Skeletal muscle tissue (tissue), 4 donors: ENCODE measurements around the gene CNDP1. TPM values are rescaled to one million over a fixed set of nuclear protein-coding genes. Genes with fewer than 3 reads are reported as not detected.

Experiments
- H3K27ac ChIP-seq: one replicate; pipeline ENCODE4 v1.7.0; 2013; ENCODE audit warnings: mild to moderate bottlenecking, low read depth, low read length, inconsistent platforms
- H3K27me3 ChIP-seq, 3 donors: one replicate each; pipeline ENCODE4 v1.7.0; 2013; ENCODE audit warnings: low read length in 3 of 3; ENCODE audit not compliant: control insufficient read depth in 3 of 3, insufficient read depth in 3 of 3
- H3K36me3 ChIP-seq, 3 donors: one replicate each; pipeline ENCODE4 v1.7.0; 2013; ENCODE audit warnings: low read length in 3 of 3; ENCODE audit not compliant: control insufficient read depth in 3 of 3, insufficient read depth in 3 of 3
- H3K4me1 ChIP-seq, 3 donors: one replicate each; pipeline ENCODE4 v1.7.0; 2013; ENCODE audit warnings: low read length in 3 of 3, mild to moderate bottlenecking in 3 of 3; ENCODE audit not compliant: control insufficient read depth in 3 of 3, insufficient read depth in 3 of 3
- H3K4me3 ChIP-seq, 3 donors: one replicate each; pipeline ENCODE4 v1.7.0; 2013; ENCODE audit warnings: low read length in 3 of 3
- H3K9ac ChIP-seq, 3 donors: one replicate each; pipeline ENCODE4 v1.7.0; 2013; ENCODE audit warnings: low read length in 3 of 3, mild to moderate bottlenecking in 3 of 3, moderate library complexity in 2 of 3, low read depth in 1 of 3
- H3K9me3 ChIP-seq, 3 donors: one replicate each; pipeline ENCODE4 v1.7.0; 2013; ENCODE audit warnings: low read length in 3 of 3; ENCODE audit not compliant: control insufficient read depth in 3 of 3
- total RNA-seq: library from RNA; depleted of rRNA; stranded (reverse); fragments of >200 nt; gene quantifications from one replicate; pipeline ENCODE4 v1.2.3, GENCODE V29; 2014
- donor health status: Osteomylitis.

The CNDP1 gene
- total RNA-seq, 1 donor from 2014 or later: not detected

DNA sequence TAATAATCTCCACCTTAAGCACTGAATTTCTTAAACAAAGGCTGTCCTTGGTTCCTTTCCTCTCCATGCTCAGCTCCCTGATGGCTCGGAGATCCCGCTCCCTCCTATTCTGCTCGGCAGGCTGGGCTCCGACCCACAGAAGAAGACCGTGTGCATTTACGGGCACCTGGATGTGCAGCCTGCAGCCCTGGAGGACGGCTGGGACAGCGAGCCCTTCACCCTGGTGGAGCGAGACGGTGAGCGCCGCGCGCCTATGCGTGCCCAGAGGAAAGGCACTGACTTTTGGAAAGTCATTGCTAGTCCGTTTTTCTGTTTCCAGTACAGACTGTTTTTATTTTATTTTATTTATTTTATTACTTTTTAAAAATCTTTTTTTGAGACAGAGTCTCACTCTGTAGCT lies 28.5 kb upstream of the CNDP1 start:
- Histone ChIP-seq H3K4me3 (no peak overlapping the region), H3K27ac (no peak overlapping the region), H3K4me1 (peaks cover 0 to 3% (median 3%) of the 10 kb centered on the region in 3 donors), H3K27me3 (no peaks in the 10 kb centered on the region), H3K9me3 (no peaks in the 10 kb centered on the region), H3K36me3 (peaks cover 50 to 65% (median 52%) of the 10 kb centered on the region in 3 donors), H3K9ac (no peak overlapping the region)

DNA sequence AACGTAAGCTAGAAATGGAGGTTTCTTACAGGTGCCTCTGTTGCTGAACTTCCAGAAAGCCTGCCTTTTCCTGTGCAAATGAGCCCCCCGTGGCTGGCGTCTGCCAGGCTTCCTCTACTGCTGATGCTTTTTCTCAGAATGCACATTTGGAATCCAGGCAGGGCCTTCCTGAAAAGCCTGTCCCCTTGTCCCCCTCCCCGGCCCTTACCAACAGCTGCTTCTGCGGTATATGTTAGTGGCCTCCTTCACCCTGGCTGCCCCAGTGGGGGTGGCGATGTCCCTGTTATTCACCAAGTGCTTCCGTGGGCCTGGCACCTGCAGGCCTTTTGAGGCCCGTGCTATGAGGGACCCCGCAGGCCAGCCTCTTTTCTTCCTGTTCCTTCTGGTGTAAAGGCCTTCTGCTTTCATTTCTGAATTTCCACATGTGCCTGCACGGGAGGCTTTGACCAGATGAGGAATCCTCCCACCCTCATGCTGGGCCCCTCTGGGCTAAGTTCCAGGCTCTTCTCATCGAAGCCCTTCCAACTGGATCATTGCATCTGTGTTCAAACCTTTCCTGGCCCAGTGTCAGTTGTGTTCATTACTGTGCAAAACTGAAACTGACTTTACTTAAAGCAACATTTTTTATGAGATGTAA lies 27.7 kb upstream of the CNDP1 start:
- H3K27me3 ChIP-seq: no peaks in the 10 kb centered on the region
- H3K9ac ChIP-seq: no peak overlapping the region
- H3K4me1 ChIP-seq: peaks cover 0 to 3% (median 3%) of the 10 kb centered on the region in 3 donors
- no peak overlapping the region for H3K27ac ChIP-seq
- H3K9me3 ChIP-seq: no peaks in the 10 kb centered on the region
- peaks cover 44 to 64% (median 56%) of the 10 kb centered on the region in 3 donors for H3K36me3 ChIP-seq
- no peak overlapping the region for H3K4me3 ChIP-seq

DNA sequence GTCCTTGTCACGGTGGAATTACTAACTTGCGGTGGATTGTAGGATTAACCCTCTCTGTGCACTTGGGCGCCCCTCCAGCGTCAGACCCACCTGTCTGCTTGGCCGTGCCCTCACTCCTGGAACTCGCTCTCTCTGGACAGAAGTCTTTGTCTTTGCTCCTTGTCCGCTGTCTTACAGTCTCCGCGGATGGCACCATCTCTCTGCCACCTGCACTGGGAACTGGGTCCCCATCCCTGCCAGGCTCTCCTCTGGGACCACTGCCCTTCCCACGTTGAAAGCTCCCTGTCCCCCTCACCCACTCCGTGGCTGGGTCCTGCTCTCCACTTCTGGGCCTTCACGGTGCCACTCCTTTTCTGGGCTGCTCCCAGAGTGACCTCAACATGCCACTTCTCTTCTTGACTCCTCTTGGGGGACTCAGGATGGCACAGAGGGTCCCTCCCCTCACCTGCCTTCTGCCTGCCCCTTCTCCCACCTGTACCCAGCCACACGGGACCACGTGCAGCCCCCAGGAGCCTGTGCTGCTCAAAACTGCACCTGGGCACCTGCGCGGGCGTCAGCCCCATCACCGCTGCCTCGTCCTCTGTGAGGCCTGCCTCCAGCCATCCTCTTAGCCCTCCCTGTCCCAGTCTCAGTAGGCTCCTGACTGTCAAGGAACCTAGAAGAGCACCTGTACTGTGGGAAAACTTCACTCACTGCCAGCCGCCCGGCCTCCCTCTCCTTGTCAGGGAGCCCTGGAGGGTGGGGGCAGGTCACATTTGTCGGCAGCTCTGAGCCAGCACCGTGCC lies 27.0 kb upstream of the CNDP1 start:
- Histone ChIP-seq H3K27me3 (no peaks in the 10 kb centered on the region), H3K36me3 (peaks cover 42 to 68% (median 60%) of the 10 kb centered on the region in 3 donors), H3K4me3 (no peak overlapping the region), H3K9me3 (no peaks in the 10 kb centered on the region), H3K9ac (no peak overlapping the region), H3K27ac (no peak overlapping the region), H3K4me1 (peaks cover 0 to 3% (median 3%) of the 10 kb centered on the region in 3 donors)

DNA sequence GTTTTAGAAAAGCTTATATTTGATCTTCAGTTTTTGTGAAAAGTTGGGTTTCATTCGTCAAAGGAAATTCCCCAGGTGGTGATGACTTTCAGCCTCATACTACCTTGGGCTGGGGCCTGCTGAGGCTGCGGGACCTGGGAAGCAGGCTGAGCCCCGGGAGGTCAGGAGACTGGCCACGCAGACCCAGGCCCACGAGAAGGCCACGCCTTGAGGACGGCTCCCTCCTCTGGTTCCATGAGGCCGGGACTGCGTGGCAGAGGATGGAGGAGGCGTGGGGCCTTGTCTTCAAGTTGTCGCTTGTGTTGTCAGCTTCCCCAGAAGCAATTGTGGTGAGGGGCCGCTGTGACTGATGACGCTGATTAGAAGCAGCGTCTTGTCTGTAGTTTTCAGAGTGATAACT lies 26.4 kb upstream of the CNDP1 start:
- peaks cover 0 to 3% (median 3%) of the 10 kb centered on the region in 3 donors for H3K4me1 ChIP-seq
- H3K4me3 ChIP-seq: no peak overlapping the region
- H3K36me3 ChIP-seq: peaks cover 41 to 69% (median 63%) of the 10 kb centered on the region in 3 donors

DNA sequence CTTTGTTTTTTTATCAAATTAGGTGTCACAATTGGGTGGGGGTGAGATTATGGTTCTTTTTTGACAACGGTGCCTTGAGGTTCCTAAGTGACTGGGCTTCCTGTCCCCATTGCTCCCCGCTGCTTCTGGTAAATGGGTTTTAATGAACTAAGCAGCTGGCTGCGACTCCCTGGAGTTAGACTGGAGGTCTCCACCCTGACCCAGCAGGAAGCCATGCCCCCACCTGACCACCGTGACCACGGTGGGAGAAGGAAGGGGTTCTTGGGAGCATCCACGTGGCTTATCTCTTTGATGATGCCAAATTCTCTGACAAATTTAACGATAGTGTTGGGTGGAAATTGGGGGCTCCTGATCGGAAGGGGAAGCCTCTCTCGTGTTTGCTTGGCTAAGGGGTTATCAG lies 25.9 kb upstream of the CNDP1 start:
- Histone ChIP-seq H3K27me3 (no peaks in the 10 kb centered on the region), H3K4me3 (no peak overlapping the region), H3K27ac (no peak overlapping the region), H3K4me1 (peaks cover 0 to 3% (median 3%) of the 10 kb centered on the region in 3 donors), H3K9me3 (no peaks in the 10 kb centered on the region), H3K9ac (no peak overlapping the region), H3K36me3 (peaks cover 42 to 71% (median 63%) of the 10 kb centered on the region in 3 donors)

More for the DNA sequence above, 26.4 kb upstream of the CNDP1 start:
- no peak overlapping the region for H3K27ac ChIP-seq
- H3K9ac ChIP-seq: no peak overlapping the region
- no peaks in the 10 kb centered on the region for H3K9me3 ChIP-seq
- no peaks in the 10 kb centered on the region for H3K27me3 ChIP-seq

DNA sequence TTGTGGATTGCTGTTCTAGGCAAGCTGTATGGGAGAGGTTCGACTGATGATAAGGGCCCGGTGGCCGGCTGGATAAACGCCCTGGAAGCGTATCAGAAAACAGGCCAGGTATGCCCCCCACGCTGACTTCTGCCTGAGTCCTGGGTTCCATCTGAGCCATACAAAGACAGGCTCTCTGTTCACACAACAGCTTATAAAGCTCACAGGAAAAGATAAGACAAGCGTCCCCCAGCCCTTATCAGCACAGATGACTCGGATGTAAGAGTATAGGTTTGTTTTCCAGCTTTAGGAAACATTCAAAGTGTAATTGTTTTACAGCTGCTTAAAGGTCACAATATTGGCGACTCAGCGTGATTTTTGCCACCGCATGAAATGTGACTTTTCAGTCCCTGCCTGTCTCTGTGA lies 25.5 kb upstream of the CNDP1 start:
- Histone ChIP-seq H3K27me3 (no peaks in the 10 kb centered on the region), H3K9me3 (no peaks in the 10 kb centered on the region), H3K4me3 (no peak overlapping the region), H3K36me3 (peaks cover 44 to 73% (median 65%) of the 10 kb centered on the region in 3 donors), H3K27ac (no peak overlapping the region), H3K4me1 (peaks cover 0 to 3% (median 3%) of the 10 kb centered on the region in 3 donors), H3K9ac (no peak overlapping the region)

DNA sequence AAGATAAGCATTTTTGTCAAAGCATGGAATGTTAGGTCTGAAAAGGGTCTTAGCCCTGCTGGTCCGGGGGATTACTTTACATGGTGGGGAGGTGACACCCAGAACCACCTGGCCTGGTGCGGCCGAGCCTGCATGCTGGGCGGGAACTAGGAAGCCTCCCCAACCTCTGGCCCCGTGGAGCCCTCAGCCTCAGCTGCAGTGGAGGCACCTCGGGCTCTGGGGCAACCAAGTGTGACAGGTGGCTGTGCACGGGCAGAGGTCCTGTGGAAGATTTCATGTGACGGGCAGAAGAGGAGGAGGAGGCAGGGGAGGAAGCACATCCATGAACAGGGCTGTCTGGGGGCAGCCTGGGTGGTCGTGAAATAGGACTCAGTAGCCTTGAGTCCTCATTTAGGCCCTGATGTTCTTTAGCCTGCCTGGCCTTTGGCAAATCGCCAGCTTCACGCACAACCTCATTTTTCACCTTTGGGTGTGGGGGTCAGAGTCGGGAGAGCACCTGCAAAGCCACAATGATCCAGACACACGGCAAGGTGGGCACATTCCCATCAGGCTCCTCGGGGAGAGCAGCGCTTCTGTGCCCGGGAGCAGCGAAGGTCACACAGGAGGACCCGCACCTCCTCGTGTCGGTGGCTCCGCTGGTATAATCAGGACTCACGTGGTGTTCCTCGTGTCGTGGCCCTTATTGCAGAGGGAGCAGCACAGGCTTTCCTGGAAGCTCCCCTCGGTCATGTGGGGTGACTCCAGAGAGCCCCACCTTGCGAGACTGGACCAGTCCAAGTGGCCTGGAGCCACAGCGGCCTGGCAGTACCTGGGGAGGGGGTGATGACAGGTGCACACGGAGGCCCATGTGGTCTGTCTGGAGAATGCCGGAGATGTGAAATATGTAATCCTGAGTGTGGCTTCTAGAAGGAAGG lies 24.2 kb upstream of the CNDP1 start:
- no peak overlapping the region for H3K9ac ChIP-seq
- H3K36me3 ChIP-seq: peaks cover 43 to 70% (median 66%) of the 10 kb centered on the region in 3 donors
- no peaks in the 10 kb centered on the region for H3K9me3 ChIP-seq
- H3K4me3 ChIP-seq: no peak overlapping the region
- no peak overlapping the region for H3K27ac ChIP-seq
- H3K4me1 ChIP-seq: peaks cover 0 to 3% (median 3%) of the 10 kb centered on the region in 3 donors
- no peaks in the 10 kb centered on the region for H3K27me3 ChIP-seq

DNA sequence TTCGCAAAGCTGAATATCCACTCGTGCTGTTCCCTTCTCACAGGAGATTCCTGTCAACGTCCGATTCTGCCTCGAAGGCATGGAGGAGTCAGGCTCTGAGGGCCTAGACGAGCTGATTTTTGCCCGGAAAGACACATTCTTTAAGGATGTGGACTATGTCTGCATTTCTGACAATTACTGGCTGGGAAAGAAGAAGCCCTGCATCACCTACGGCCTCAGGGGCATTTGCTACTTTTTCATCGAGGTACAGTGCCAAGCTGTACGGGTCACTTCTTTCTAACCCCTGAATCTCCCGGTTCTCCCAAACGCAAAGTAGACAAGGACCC lies 23.6 kb upstream of the CNDP1 start:
- no peak overlapping the region for H3K27ac ChIP-seq
- no peak overlapping the region for H3K4me3 ChIP-seq
- no peak overlapping the region for H3K9ac ChIP-seq
- H3K9me3 ChIP-seq: no peaks in the 10 kb centered on the region
- peaks cover 0 to 3% (median 3%) of the 10 kb centered on the region in 3 donors for H3K4me1 ChIP-seq
- no peaks in the 10 kb centered on the region for H3K27me3 ChIP-seq
- peaks cover 45 to 72% (median 70%) of the 10 kb centered on the region in 3 donors for H3K36me3 ChIP-seq

DNA sequence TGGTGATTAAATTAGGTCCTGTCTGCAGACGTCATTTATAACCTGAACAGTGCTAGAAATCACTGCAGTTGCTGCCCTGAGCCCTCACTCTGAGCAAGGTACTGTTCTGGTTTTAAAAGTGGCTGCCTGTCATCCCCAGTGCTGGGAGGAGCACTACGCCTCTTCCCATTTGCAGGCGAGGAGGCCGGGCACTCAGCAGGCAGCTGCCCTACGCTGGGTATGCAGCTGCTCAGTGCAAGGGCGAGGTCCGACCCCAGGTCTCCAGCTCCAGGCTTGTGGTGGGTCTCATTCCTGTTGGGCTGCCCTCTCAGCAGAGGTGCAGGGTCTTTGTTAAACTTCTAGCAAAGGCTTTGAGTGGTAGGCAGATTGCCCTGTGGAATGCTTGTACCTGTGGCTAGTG lies 22.5 kb upstream of the CNDP1 start:
- Histone ChIP-seq H3K4me3 (no peak overlapping the region), H3K27ac (no peak overlapping the region), H3K4me1 (peaks cover 0 to 3% (median under 1%) of the 10 kb centered on the region in 3 donors), H3K9me3 (no peaks in the 10 kb centered on the region), H3K36me3 (peaks cover 53 to 79% (median 75%) of the 10 kb centered on the region in 3 donors), H3K27me3 (no peaks in the 10 kb centered on the region), H3K9ac (no peak overlapping the region)
